ENCODE data around the gene TMCC2.
A peak's percentile ranks its signal among the peaks of the same experiment; 100 is the strongest.
"Not testable (repeated sequence)": the region's sequence is repeated elsewhere in the genome, so short reads cannot be mapped to it uniquely, and the experiment has no call there.

The TMCC2 gene

GRCh38 chr1:205227584-205228013, at the start of gene TMCC2:
TSS of gene TMCC2 (plus strand) at chr1:205227946. CDS start at chr1:205228565, 619 bp downstream.
- no peak for TF ChIP-seq JUND (IDR thresholded peaks at IDR 0.05; ENCODE audit: low read depth)
- peak; percentile 87 to 95 for DNase-seq (ENCODE audit: low read depth in 1 of 2, low spot score in 1 of 2)
- in situ Hi-C loops (cut with HindIII; ENCODE audit: low pct_unique_long_range_greater_than_20kb, low sequenced_read_pairs) = no loop called here

GRCh38 chr1:205179842-205180241, 47.9 kb upstream of the TMCC2 start:
- no peak for TF ChIP-seq JUND (IDR thresholded peaks at IDR 0.05; ENCODE audit: low read depth)
- in situ Hi-C loops (cut with HindIII; ENCODE audit: low pct_unique_long_range_greater_than_20kb, low sequenced_read_pairs) = no loop called here
- no peak for DNase-seq (ENCODE audit: low read depth in 1 of 2, low spot score in 1 of 2)

- in situ Hi-C loops (cut with HindIII; ENCODE audit: low pct_unique_long_range_greater_than_20kb, low sequenced_read_pairs); DNase-seq (ENCODE audit: low read depth in 1 of 2, low spot score in 1 of 2): not testable (repeated sequence)
These were observed 47.4 kb upstream of the TMCC2 start for GRCh38 chr1:205180331-205180730.

GRCh38 chr1:205182930-205183329, 44.8 kb upstream of the TMCC2 start:
- DNase-seq (ENCODE audit: low read depth in 1 of 2, low spot score in 1 of 2) = no peak
- TF ChIP-seq JUND (IDR thresholded peaks at IDR 0.05; ENCODE audit: low read depth) = no peak
- in situ Hi-C loops (cut with HindIII; ENCODE audit: low pct_unique_long_range_greater_than_20kb, low sequenced_read_pairs) = no loop called here

- in situ Hi-C loops (cut with HindIII; ENCODE audit: low pct_unique_long_range_greater_than_20kb, low sequenced_read_pairs) = no loop called here
- DNase-seq (ENCODE audit: low read depth in 1 of 2, low spot score in 1 of 2) = no peak
These were observed 43.9 kb upstream of the TMCC2 start for GRCh38 chr1:205183676-205184335.

GRCh38 chr1:205186191-205186590, 41.6 kb upstream of the TMCC2 start:
- in situ Hi-C loops (cut with HindIII; ENCODE audit: low pct_unique_long_range_greater_than_20kb, low sequenced_read_pairs) = no loop called here
- no peak for TF ChIP-seq JUND (IDR thresholded peaks at IDR 0.05; ENCODE audit: low read depth)
- no peak for DNase-seq (ENCODE audit: low read depth in 1 of 2, low spot score in 1 of 2)

More at GRCh38 chr1:205183676-205184335, 43.9 kb upstream of the TMCC2 start:
- TF ChIP-seq JUND (IDR thresholded peaks at IDR 0.05; ENCODE audit: low read depth) = no peak

- no peak for DNase-seq (ENCODE audit: low read depth in 1 of 2, low spot score in 1 of 2)
- in situ Hi-C loops (cut with HindIII; ENCODE audit: low pct_unique_long_range_greater_than_20kb, low sequenced_read_pairs) = no loop called here
- TF ChIP-seq JUND (IDR thresholded peaks at IDR 0.05; ENCODE audit: low read depth) = no peak
These were observed 40.3 kb upstream of the TMCC2 start for GRCh38 chr1:205187420-205187819.

- in situ Hi-C loops (cut with HindIII; ENCODE audit: low pct_unique_long_range_greater_than_20kb, low sequenced_read_pairs) = no loop called here
- peak in 1 of 2 experiments; percentile 17 for DNase-seq (ENCODE audit: low read depth in 1 of 2, low spot score in 1 of 2)
- no peak for TF ChIP-seq JUND (IDR thresholded peaks at IDR 0.05; ENCODE audit: low read depth)
These were observed 39.6 kb upstream of the TMCC2 start for GRCh38 chr1:205188098-205188497.

GRCh38 chr1:205188596-205188995, 39.1 kb upstream of the TMCC2 start:
- no peak for TF ChIP-seq JUND (IDR thresholded peaks at IDR 0.05; ENCODE audit: low read depth)
- DNase-seq (ENCODE audit: low read depth in 1 of 2, low spot score in 1 of 2) = no peak
- in situ Hi-C loops (cut with HindIII; ENCODE audit: low pct_unique_long_range_greater_than_20kb, low sequenced_read_pairs) = no loop called here

- no peak for TF ChIP-seq JUND (IDR thresholded peaks at IDR 0.05; ENCODE audit: low read depth)
- in situ Hi-C loops (cut with HindIII; ENCODE audit: low pct_unique_long_range_greater_than_20kb, low sequenced_read_pairs) = no loop called here
- no peak for DNase-seq (ENCODE audit: low read depth in 1 of 2, low spot score in 1 of 2)
These were observed 38.6 kb upstream of the TMCC2 start for GRCh38 chr1:205189131-205189530.

GRCh38 chr1:205190845-205191577, 36.7 kb upstream of the TMCC2 start:
- DNase-seq (ENCODE audit: low read depth in 1 of 2, low spot score in 1 of 2) = no peak
- no peak for TF ChIP-seq JUND (IDR thresholded peaks at IDR 0.05; ENCODE audit: low read depth)
- in situ Hi-C loops (cut with HindIII; ENCODE audit: low pct_unique_long_range_greater_than_20kb, low sequenced_read_pairs) = no loop called here

GRCh38 chr1:205191622-205192021, 36.1 kb upstream of the TMCC2 start:
- peak in 1 of 2 experiments; percentile 13 for DNase-seq (ENCODE audit: low read depth in 1 of 2, low spot score in 1 of 2)
- in situ Hi-C loops (cut with HindIII; ENCODE audit: low pct_unique_long_range_greater_than_20kb, low sequenced_read_pairs) = no loop called here
- no peak for TF ChIP-seq JUND (IDR thresholded peaks at IDR 0.05; ENCODE audit: low read depth)

- in situ Hi-C loops (cut with HindIII; ENCODE audit: low pct_unique_long_range_greater_than_20kb, low sequenced_read_pairs) = no loop called here
- no peak for TF ChIP-seq JUND (IDR thresholded peaks at IDR 0.05; ENCODE audit: low read depth)
- no peak for DNase-seq (ENCODE audit: low read depth in 1 of 2, low spot score in 1 of 2)
These were observed 35.5 kb upstream of the TMCC2 start for GRCh38 chr1:205192287-205192686.
